K562 (cell line): ENCODE results near the gene ACTRT3. TPM values are rescaled to one million over a fixed set of nuclear protein-coding genes. Genes with fewer than 3 reads are reported as not detected.
A peak's percentile ranks its signal among the peaks of the same experiment; 100 is the strongest.
"Not testable (repeated sequence)": the region's sequence is repeated elsewhere in the genome, so short reads cannot be mapped to it uniquely, and the experiment has no call there.

Experiments
- ATAC-seq: fragments of 200-7000 bp; cut with Tn5 transposase; 3 replicates; pipeline ENCODE4 v1.9.1; 2020; ENCODE audit warnings: moderate library complexity
- BruUV-seq: library from RNA; stranded (reverse); fragments of 400-500 nt; replicated peaks from 2 replicates; lab custom pipeline; 2021; lab: Mats Ljungman, UMichigan
- CTCF ChIA-PET: fragments of 300-600 bp; formaldehyde crosslinking; extraction: SDS; loops from one replicate; lab custom pipeline; 2021; ENCODE audit warnings: low intra/inter-chr PET ratio; lab: Yijun Ruan, JAX
- POLR2A ChIA-PET: fragments of 300-600, 350-650 bp; sonication (Branson Sonifier 250); formaldehyde crosslinking; extraction: SDS; loops from one replicate; lab custom pipeline; 2021; ENCODE audit warnings: antibody characterized with exemption, inconsistent platforms; lab: Yijun Ruan, JAX
- DNase-seq, 4 experiments: peaks; one replicate each; pipeline versions ENCODE4 v3.0.0 to v3.0.0-alpha.2; 2011 to 2018; ENCODE audit warnings: low spot score in 3 of 4, mixed read lengths in 3 of 4; ENCODE audit errors: extremely low read depth in 1 of 4
- FAIRE-seq: peaks from 2 replicates; lab custom pipeline; 2011; peaks lifted over from hg19 to GRCh38; lab: Jason Lieb, UNC
- H2AFZ ChIP-seq: 2 replicates; pipeline ENCODE4 v1.6.0; 2011; ENCODE audit warnings: low read depth, low read length, control low read depth, inconsistent platforms
- H3K27ac ChIP-seq: fragments of 200-600 bp; 3 replicates; pipeline ENCODE4 v1.8.0; 2011; ENCODE audit warnings: low read depth, mild to moderate bottlenecking, control low read depth, inconsistent platforms, low read length, moderate library complexity, mixed read lengths; ENCODE audit errors: extremely low read depth
- H3K27me3 ChIP-seq, 2 experiments: fragments of 300-600 bp in 1 of 2; 2 replicates in 1 of 2; 3 replicates in 1 of 2; pipeline versions ENCODE4 v1.6.0 to v1.8.0; 2011; ENCODE audit warnings: inconsistent platforms in 2 of 2, low read length in 2 of 2, mild to moderate bottlenecking in 1 of 2, mixed read lengths in 1 of 2, moderate library complexity in 1 of 2; ENCODE audit not compliant: control insufficient read depth in 2 of 2, insufficient read depth in 2 of 2
- H3K36me3 ChIP-seq: fragments of 300-600 bp; 3 replicates; pipeline ENCODE4 v1.8.0; 2011; ENCODE audit warnings: mild to moderate bottlenecking, low read length, inconsistent platforms; ENCODE audit not compliant: control insufficient read depth, insufficient read depth
- H3K4me1 ChIP-seq, 2 experiments: fragments of 200-600 bp in 1 of 2; replicated peaks in 1 of 2; 2 replicates in 1 of 2; 3 replicates in 1 of 2; pipeline versions ENCODE4 v1.5.1 to v1.8.0; 2011; ENCODE audit warnings: inconsistent platforms in 2 of 2, low read length in 2 of 2, mild to moderate bottlenecking in 1 of 2, mixed read lengths in 1 of 2, moderate library complexity in 1 of 2; ENCODE audit not compliant: control insufficient read depth in 2 of 2, insufficient read depth in 2 of 2
- H3K4me2 ChIP-seq: 2 replicates; pipeline ENCODE4 v1.6.1; 2011; ENCODE audit warnings: low read length, control low read depth, inconsistent platforms, mixed read lengths; ENCODE audit not compliant: insufficient read depth
- H3K4me3 ChIP-seq: fragments of 200-600 bp; sonication (generic), shearing (Covaris generic); 2 replicates; pipeline ENCODE4 v1.5.1; 2016; ENCODE audit warnings: control low read depth, inconsistent platforms
- H3K79me2 ChIP-seq: fragments of 200-600 bp; 3 replicates; pipeline ENCODE4 v1.8.0; 2011; ENCODE audit warnings: low read length, inconsistent platforms; ENCODE audit not compliant: control insufficient read depth, insufficient read depth
- H3K9ac ChIP-seq, 2 experiments: 2 replicates each; pipeline versions ENCODE4 v1.6.0 to v1.6.1; 2011; ENCODE audit warnings: low read depth in 2 of 2, low read length in 2 of 2, control low read depth in 1 of 2, inconsistent platforms in 1 of 2, mild to moderate bottlenecking in 1 of 2, mixed read lengths in 1 of 2; ENCODE audit not compliant: insufficient read depth in 1 of 2
- H3K9me1 ChIP-seq: one replicate; pipeline ENCODE4 v1.6.0; 2011; ENCODE audit warnings: inconsistent platforms, mild to moderate bottlenecking, low read length, moderate library complexity; ENCODE audit not compliant: control insufficient read depth, insufficient read depth
- H3K9me3 ChIP-seq: replicated peaks from 2 replicates; pipeline ENCODE4 v1.5.1; 2011; ENCODE audit warnings: low read depth, low read length, inconsistent platforms; ENCODE audit not compliant: control insufficient read depth, insufficient read depth
- H4K20me1 ChIP-seq: replicated peaks from 2 replicates; pipeline ENCODE4 v1.6.1; 2011; ENCODE audit warnings: low read length, inconsistent platforms, mixed read lengths; ENCODE audit not compliant: control insufficient read depth, insufficient read depth
- TSC22D4 ChIP-seq: fragments of 450-650 bp; IDR thresholded peaks from 2 replicates; pipeline ENCODE4 v1.6.1; 2016; ENCODE audit warnings: missing genetic modification characterization, missing biosample characterization, control low read depth
- WGBS: fragments of 100-300 bp; shearing (Covaris generic); methylation state at CpG from one replicate; pipeline ENCODE4 v1.1.6; 2016; ENCODE audit warnings: low coverage, mixed read lengths; ENCODE audit not compliant: insufficient coverage; ENCODE audit errors: missing lambda C conversion rate; 5-methylcytosine and 5-hydroxymethylcytosine counted together
- in situ Hi-C: fragments of 300-500 bp; cut with MboI; formaldehyde crosslinking; loops from 4 replicates; pipeline ENCODE4 v1.15.0; 2018; ENCODE audit warnings: inconsistent platforms, mixed read lengths
- intact Hi-C: fragments of 100-400 bp; cut with micrococcal nuclease; formaldehyde crosslinking; loops from 2 replicates; pipeline ENCODE4 v1.14.2; 2022
- polyA plus RNA-seq, 8 experiments: library from polyadenylated mRNA; depleted of rRNA in 4 of 8; stranded (reverse) in 5 of 8; unstranded in 3 of 8; fragments of >200 nt; fragmentation: Nextera tagmentation in 2 of 8; fragmentation: Illumina TruSeq in 1 of 8; extraction: Ambion mirVana in 2 of 8; extraction: Trizol in 1 of 8; gene quantifications; 2 replicates each; pipeline versions ENCODE4 v1.2.1 to v1.2.3, GENCODE V29; 2011 to 2014; ENCODE audit warnings: inconsistent platforms in 1 of 8, missing spikeins in 1 of 8
- small RNA-seq: library from RNA; depleted of rRNA; stranded (forward); fragments of <200 nt; gene quantifications from one replicate; pipeline ENCODE3, GENCODE V24; 2014
- total RNA-seq, 7 experiments: library from RNA; depleted of rRNA in 6 of 7; stranded (reverse); fragments of >200 nt in 6 of 7; fragmentation: Illumina TruSeq in 2 of 7; extraction: Trizol in 2 of 7; gene quantifications; 2 replicates each; pipeline versions ENCODE4 v1.2.1 to v1.2.3, GENCODE V29; 2011 to 2021; ENCODE audit warnings: low replicate concordance in 1 of 7
- TF ChIP-seq, protein P1 (sequence below), 2 experiments: fragments of 450-650 bp in 1 of 2; sonication (generic) in 1 of 2; formaldehyde crosslinking in 1 of 2; IDR thresholded peaks in 1 of 2; conservative IDR thresholded peaks in 1 of 2; 2 replicates each; pipeline versions ENCODE4 v1.6.1 to v1.8.1; 2016 to 2023; ENCODE audit warnings: mild to moderate bottlenecking in 2 of 2, moderate library complexity in 2 of 2, inconsistent platforms in 1 of 2, missing genetic modification reagents in 1 of 2

Gene ACTRT3
- total and polyA plus RNA-seq, 9 of the 15 experiments (the other 6 are each of a cell fraction or from before 2014, with no cell fraction given), result 0.06 to 0.11 (median 0.07) TPM; not detected in 5

DNA sequence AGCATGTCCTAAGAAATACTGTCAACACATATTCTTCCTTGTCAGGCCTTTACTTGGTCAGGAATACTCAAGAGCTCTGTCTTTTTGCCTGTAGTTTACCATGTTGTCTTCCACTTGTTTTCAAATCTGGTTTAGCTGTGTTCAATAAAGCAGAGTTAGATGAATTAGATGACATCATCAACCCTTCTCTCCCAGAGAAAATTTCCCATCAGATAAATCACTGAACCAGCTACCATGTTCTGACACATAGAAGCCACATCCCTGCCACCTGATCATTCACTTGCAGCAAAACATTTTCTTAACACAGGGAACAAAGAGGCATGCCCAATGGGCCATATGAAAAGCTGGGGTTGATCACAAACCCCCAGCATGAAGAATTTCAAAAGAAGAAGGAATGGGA lies 46.6 kb downstream of the ACTRT3 start:
- Histone ChIP-seq H3K4me1 (no peaks in the 10 kb centered on the region), H3K27me3 (no peaks in the 10 kb centered on the region), H4K20me1 (no peaks in the 10 kb centered on the region), H3K9me1 (no peaks in the 10 kb centered on the region), H3K27ac (no peak overlapping the region), H3K4me3 (no peak overlapping the region), H3K9me3 (no peaks in the 10 kb centered on the region), H3K4me2 (no peak overlapping the region), H3K36me3 (no peaks in the 10 kb centered on the region), H3K79me2 (no peaks in the 10 kb centered on the region), H2AFZ (no peak overlapping the region), H3K9ac (no peak overlapping the region)
- FAIRE-seq, result no peak
- ChIA-PET POLR2A (no interaction called here), CTCF (no interaction called here)
- no TSS peak for BruUV-seq
- intact Hi-C loops, result no loop called here
- no peak for ATAC-seq
- in situ Hi-C loops, result no loop called here
- DNase-seq, result no peak
- TF ChIP-seq TSC22D4 (tag), result no peak
- TF ChIP-seq, protein P1, sequence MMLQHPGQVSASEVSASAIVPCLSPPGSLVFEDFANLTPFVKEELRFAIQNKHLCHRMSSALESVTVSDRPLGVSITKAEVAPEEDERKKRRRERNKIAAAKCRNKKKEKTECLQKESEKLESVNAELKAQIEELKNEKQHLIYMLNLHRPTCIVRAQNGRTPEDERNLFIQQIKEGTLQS (IDR thresholded peaks at IDR 0.05), result peak; percentile 38
- TF ChIP-seq, protein P1 (CRISPR knock-in tag; conservative IDR thresholded peaks at IDR 0.05), result no peak

DNA sequence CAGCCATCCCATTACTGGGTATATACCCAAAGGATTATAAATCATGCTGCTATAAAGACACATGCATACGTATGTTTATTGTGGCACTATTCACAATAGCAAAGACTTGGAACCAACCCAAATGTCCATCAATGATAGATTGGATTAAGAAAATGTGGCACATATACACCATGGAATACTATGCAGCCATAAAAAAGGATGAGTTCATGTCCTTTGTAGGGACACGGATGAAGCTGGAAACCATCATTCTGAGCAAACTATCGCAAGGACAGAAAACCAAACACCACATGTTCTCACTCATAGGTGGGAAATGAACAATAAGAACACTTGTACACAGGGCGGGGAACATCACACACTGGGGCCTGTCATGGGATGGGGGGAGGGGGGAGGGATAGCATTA lies 50.9 kb downstream of the ACTRT3 start:
- H3K27ac ChIP-seq, H3K4me1 ChIP-seq, ATAC-seq, H3K9me1 ChIP-seq, CTCF ChIA-PET, H3K9ac ChIP-seq, H3K4me3 ChIP-seq, H4K20me1 ChIP-seq, POLR2A ChIA-PET, intact Hi-C loops, H3K9me3 ChIP-seq, H3K27me3 ChIP-seq, H3K4me2 ChIP-seq, FAIRE-seq, BruUV-seq, H3K36me3 ChIP-seq, H2AFZ ChIP-seq, H3K79me2 ChIP-seq, in situ Hi-C loops, DNase-seq: not testable (repeated sequence)
- WGBS, result 0% methylated on average over 2 of the region's 4 CpGs

Small RNA genes within 50 kb of the gene (small RNA-seq; reads per million reads assigned to genes)
- not detected for gene RNU6-637P

Other genes with a start within 250 kb of the ACTRT3 start
Only the 7 nearest of the 8 such genes appear.
- 20.1 and 22.9 TPM in 2 replicates for gene MECOM, start 105.8 kb downstream of the ACTRT3 start, total RNA-seq (2014; rRNA removed)
- 28.6 and 32.5 TPM in 2 replicates for gene MECOM, start 105.8 kb downstream of the ACTRT3 start, total RNA-seq (2014; rRNA removed; fragmentation: Illumina TruSeq; extraction: Trizol)
- gene MECOM, start 105.8 kb downstream of the ACTRT3 start, total RNA-seq (2015; rRNA removed; fragmentation: Illumina TruSeq; extraction: Trizol), result 28.4 and 31.7 TPM in 2 replicates
- 21.5 and 29.5 TPM in 2 replicates for gene MECOM, start 105.8 kb downstream of the ACTRT3 start, total RNA-seq (2021)
- 12.1 and 14.6 TPM in 2 replicates for gene MECOM, start 105.8 kb downstream of the ACTRT3 start, polyA plus RNA-seq (2011; rRNA removed)
- 20.0 and 24.7 TPM in 2 replicates for gene MECOM, start 105.8 kb downstream of the ACTRT3 start, polyA plus RNA-seq (2014; fragmentation: Illumina TruSeq; extraction: Trizol)
- 10 to 100 TPM; 11.0 to 14.4 TPM for gene MECOM, start 105.8 kb downstream of the ACTRT3 start, polyA plus RNA-seq (2014; fragmentation: Nextera tagmentation; extraction: Ambion mirVana)
- 12.5 and 14.6 TPM in 2 replicates for gene MECOM, start 105.8 kb downstream of the ACTRT3 start, polyA plus RNA-seq (2014; rRNA removed)
- gene TERC, start 4.5 kb downstream of the ACTRT3 start, total RNA-seq (2014; rRNA removed), result 234 and 350 TPM in 2 replicates
- gene TERC, start 4.5 kb downstream of the ACTRT3 start, total RNA-seq (2014; rRNA removed; fragmentation: Illumina TruSeq; extraction: Trizol), result 13.5 and 26.5 TPM in 2 replicates
- 65.2 and 65.5 TPM in 2 replicates for gene TERC, start 4.5 kb downstream of the ACTRT3 start, total RNA-seq (2015; rRNA removed; fragmentation: Illumina TruSeq; extraction: Trizol)
- gene TERC, start 4.5 kb downstream of the ACTRT3 start, total RNA-seq (2021), result 21.6 and 29.3 TPM in 2 replicates
- gene TERC, start 4.5 kb downstream of the ACTRT3 start, polyA plus RNA-seq (2011; rRNA removed), result 0.82 and 1.7 TPM in 2 replicates
- not detected in 2 replicates for gene TERC, start 4.5 kb downstream of the ACTRT3 start, polyA plus RNA-seq (2014; fragmentation: Illumina TruSeq; extraction: Trizol)
- not detected for gene TERC, start 4.5 kb downstream of the ACTRT3 start, polyA plus RNA-seq (2014; fragmentation: Nextera tagmentation; extraction: Ambion mirVana)
- gene TERC, start 4.5 kb downstream of the ACTRT3 start, polyA plus RNA-seq (2014; rRNA removed), result 0.77 TPM in 1 of 2 replicates, not detected in the other
- gene MYNN, start 3.8 kb upstream of the ACTRT3 start, total RNA-seq (2014; rRNA removed), result 10.4 and 11.1 TPM in 2 replicates
- 21.3 TPM in 2 replicates for gene MYNN, start 3.8 kb upstream of the ACTRT3 start, total RNA-seq (2014; rRNA removed; fragmentation: Illumina TruSeq; extraction: Trizol)
- 20.0 and 21.5 TPM in 2 replicates for gene MYNN, start 3.8 kb upstream of the ACTRT3 start, total RNA-seq (2015; rRNA removed; fragmentation: Illumina TruSeq; extraction: Trizol)
- 12.3 and 13.6 TPM in 2 replicates for gene MYNN, start 3.8 kb upstream of the ACTRT3 start, total RNA-seq (2021)
- gene MYNN, start 3.8 kb upstream of the ACTRT3 start, polyA plus RNA-seq (2011; rRNA removed), result 23.1 and 27.8 TPM in 2 replicates
- 14.3 and 16.7 TPM in 2 replicates for gene MYNN, start 3.8 kb upstream of the ACTRT3 start, polyA plus RNA-seq (2014; fragmentation: Illumina TruSeq; extraction: Trizol)
- gene MYNN, start 3.8 kb upstream of the ACTRT3 start, polyA plus RNA-seq (2014; fragmentation: Nextera tagmentation; extraction: Ambion mirVana), result 10 to 100 TPM; 25.0 to 35.7 TPM
- 11.8 and 13.4 TPM in 2 replicates for gene MYNN, start 3.8 kb upstream of the ACTRT3 start, polyA plus RNA-seq (2014; rRNA removed)
- gene LRRIQ4, start 43.3 kb upstream of the ACTRT3 start, total RNA-seq (2014; rRNA removed), result not detected in 2 replicates
- gene LRRIQ4, start 43.3 kb upstream of the ACTRT3 start, total RNA-seq (2014; rRNA removed; fragmentation: Illumina TruSeq; extraction: Trizol), result not detected in 2 replicates
- not detected in 2 replicates for gene LRRIQ4, start 43.3 kb upstream of the ACTRT3 start, total RNA-seq (2015; rRNA removed; fragmentation: Illumina TruSeq; extraction: Trizol)
- not detected in 2 replicates for gene LRRIQ4, start 43.3 kb upstream of the ACTRT3 start, total RNA-seq (2021)
- not detected in 2 replicates for gene LRRIQ4, start 43.3 kb upstream of the ACTRT3 start, polyA plus RNA-seq (2011; rRNA removed)
- not detected in 2 replicates for gene LRRIQ4, start 43.3 kb upstream of the ACTRT3 start, polyA plus RNA-seq (2014; fragmentation: Illumina TruSeq; extraction: Trizol)
- gene LRRIQ4, start 43.3 kb upstream of the ACTRT3 start, polyA plus RNA-seq (2014; fragmentation: Nextera tagmentation; extraction: Ambion mirVana), result not detected
- not detected in 2 replicates for gene LRRIQ4, start 43.3 kb upstream of the ACTRT3 start, polyA plus RNA-seq (2014; rRNA removed)
- gene LRRC34, start 43.3 kb upstream of the ACTRT3 start, total RNA-seq (2014; rRNA removed), result not detected in 2 replicates
- not detected in 2 replicates for gene LRRC34, start 43.3 kb upstream of the ACTRT3 start, total RNA-seq (2014; rRNA removed; fragmentation: Illumina TruSeq; extraction: Trizol)
- gene LRRC34, start 43.3 kb upstream of the ACTRT3 start, total RNA-seq (2015; rRNA removed; fragmentation: Illumina TruSeq; extraction: Trizol), result not detected in 2 replicates
- not detected in 2 replicates for gene LRRC34, start 43.3 kb upstream of the ACTRT3 start, total RNA-seq (2021)
- gene LRRC34, start 43.3 kb upstream of the ACTRT3 start, polyA plus RNA-seq (2011; rRNA removed), result not detected in 2 replicates
- gene LRRC34, start 43.3 kb upstream of the ACTRT3 start, polyA plus RNA-seq (2014; fragmentation: Illumina TruSeq; extraction: Trizol), result not detected in 2 replicates
- under 1 TPM; 0.17 to 0.30 TPM for gene LRRC34, start 43.3 kb upstream of the ACTRT3 start, polyA plus RNA-seq (2014; fragmentation: Nextera tagmentation; extraction: Ambion mirVana)
- not detected in 2 replicates for gene LRRC34, start 43.3 kb upstream of the ACTRT3 start, polyA plus RNA-seq (2014; rRNA removed)
- gene LRRC31, start 100.4 kb upstream of the ACTRT3 start, total RNA-seq (2014; rRNA removed), result not detected in 2 replicates
- gene LRRC31, start 100.4 kb upstream of the ACTRT3 start, total RNA-seq (2014; rRNA removed; fragmentation: Illumina TruSeq; extraction: Trizol), result not detected in 2 replicates
- gene LRRC31, start 100.4 kb upstream of the ACTRT3 start, total RNA-seq (2015; rRNA removed; fragmentation: Illumina TruSeq; extraction: Trizol), result not detected in 2 replicates
- gene LRRC31, start 100.4 kb upstream of the ACTRT3 start, total RNA-seq (2021), result not detected in 2 replicates
- gene LRRC31, start 100.4 kb upstream of the ACTRT3 start, polyA plus RNA-seq (2011; rRNA removed), result not detected in 2 replicates
- not detected in 2 replicates for gene LRRC31, start 100.4 kb upstream of the ACTRT3 start, polyA plus RNA-seq (2014; fragmentation: Illumina TruSeq; extraction: Trizol)
- gene LRRC31, start 100.4 kb upstream of the ACTRT3 start, polyA plus RNA-seq (2014; fragmentation: Nextera tagmentation; extraction: Ambion mirVana), result not detected
- gene LRRC31, start 100.4 kb upstream of the ACTRT3 start, polyA plus RNA-seq (2014; rRNA removed), result not detected in 2 replicates
- gene SAMD7, start 142.0 kb upstream of the ACTRT3 start, total RNA-seq (2014; rRNA removed), result not detected in 2 replicates
- gene SAMD7, start 142.0 kb upstream of the ACTRT3 start, total RNA-seq (2014; rRNA removed; fragmentation: Illumina TruSeq; extraction: Trizol), result not detected in 2 replicates
- gene SAMD7, start 142.0 kb upstream of the ACTRT3 start, total RNA-seq (2015; rRNA removed; fragmentation: Illumina TruSeq; extraction: Trizol), result not detected in 2 replicates
- gene SAMD7, start 142.0 kb upstream of the ACTRT3 start, total RNA-seq (2021), result not detected in 2 replicates
- gene SAMD7, start 142.0 kb upstream of the ACTRT3 start, polyA plus RNA-seq (2011; rRNA removed), result not detected in 2 replicates
- not detected in 2 replicates for gene SAMD7, start 142.0 kb upstream of the ACTRT3 start, polyA plus RNA-seq (2014; fragmentation: Illumina TruSeq; extraction: Trizol)
- not detected for gene SAMD7, start 142.0 kb upstream of the ACTRT3 start, polyA plus RNA-seq (2014; fragmentation: Nextera tagmentation; extraction: Ambion mirVana)
- gene SAMD7, start 142.0 kb upstream of the ACTRT3 start, polyA plus RNA-seq (2014; rRNA removed), result not detected in 2 replicates